Lower lobe of right lung (tissue), 2 donors: ENCODE results near the gene PALM3. TPM values are rescaled to one million over a fixed set of nuclear protein-coding genes. Genes with fewer than 3 reads are reported as not detected.

Experiments used
- ATAC-seq, 2 donors: fragments of 200-7000 bp; cut with Tn5 transposase; one replicate each; pipeline ENCODE4 v1.9.1; 2020 to 2022; ENCODE audit warnings: mild to moderate bottlenecking in 2 of 2, moderate library complexity in 2 of 2
- DNase-seq: peaks from one replicate; pipeline ENCODE4 v3.0.0-alpha.2; 2020
- H3K27ac ChIP-seq: fragments of 200-600 bp; one replicate; pipeline ENCODE4 v1.8.0; 2022
- H3K27me3 ChIP-seq: fragments of 200-600 bp; one replicate; pipeline ENCODE4 v1.8.0; 2022; ENCODE audit warnings: low read depth
- H3K36me3 ChIP-seq: fragments of 200-600 bp; one replicate; pipeline ENCODE4 v1.8.0; 2022; ENCODE audit warnings: mild to moderate bottlenecking
- H3K4me1 ChIP-seq: fragments of 200-600 bp; one replicate; pipeline ENCODE4 v1.8.0; 2022
- H3K4me3 ChIP-seq: fragments of 200-600 bp; one replicate; pipeline ENCODE4 v1.8.0; 2022; ENCODE audit warnings: mild to moderate bottlenecking
- H3K9me3 ChIP-seq: fragments of 200-600 bp; one replicate; pipeline ENCODE4 v1.8.0; 2022
- CTCF ChIP-seq: fragments of 200-600 bp; IDR thresholded peaks from one replicate; pipeline ENCODE4 v1.8.0; 2022; ENCODE audit warnings: antibody characterized with exemption, mild to moderate bottlenecking
- intact Hi-C: fragments of 100-400 bp; cut with DNase I; formaldehyde crosslinking; loops from one replicate; pipeline ENCODE4 v1.11.0; 2022
- total RNA-seq: library from RNA; stranded (reverse); fragmentation: NEBNext Ultra II Directional; extraction: Animal tissue kit (Norgen Biotek cat#: 25700); gene quantifications from one replicate; pipeline ENCODE4 v1.2.1, GENCODE V29; 2021
- donor health status: DM: no; HTN: yes; CAD: no; lungs with severe emphysema.

PALM3 gene
- total RNA-seq, 1 donor from 2014 or later: 7.7 TPM

- ATAC-seq: peak; percentile 38 to 61
- H3K9me3 ChIP-seq: no peaks in the 10 kb centered on the region
- TF ChIP-seq CTCF: no peak
- H3K4me3 ChIP-seq: peak overlapping the region; percentile 37
- peak overlapping the region; percentile 36 for H3K27ac ChIP-seq
- peaks cover 7% of the 10 kb centered on the region for H3K4me1 ChIP-seq
- intact Hi-C loops: no loop called here
- DNase-seq: no peak
- H3K36me3 ChIP-seq: no peaks in the 10 kb centered on the region
- peaks cover 27% of the 10 kb centered on the region for H3K27me3 ChIP-seq
These were observed 661 bp downstream of the PALM3 start for GRCh38 chr19:14061081-14061749.

GRCh38 chr19:14059652-14060155 is 2.2 kb downstream of the PALM3 start:
- H3K36me3 ChIP-seq: no peaks in the 10 kb centered on the region
- TF ChIP-seq CTCF: no peak
- H3K4me1 ChIP-seq: peaks cover 7% of the 10 kb centered on the region
- ATAC-seq: no peak
- no peak overlapping the region for H3K27ac ChIP-seq
- intact Hi-C loops: no loop called here
- no peak for DNase-seq
- peaks cover 27% of the 10 kb centered on the region for H3K27me3 ChIP-seq
- H3K4me3 ChIP-seq: no peak overlapping the region
- no peaks in the 10 kb centered on the region for H3K9me3 ChIP-seq

- intact Hi-C loops: no loop called here
- H3K27me3 ChIP-seq: peaks cover 27% of the 10 kb centered on the region
- H3K4me3 ChIP-seq: no peak overlapping the region
- no peak overlapping the region for H3K27ac ChIP-seq
- ATAC-seq: no peak
- no peaks in the 10 kb centered on the region for H3K9me3 ChIP-seq
- peaks cover 7% of the 10 kb centered on the region for H3K4me1 ChIP-seq
- TF ChIP-seq CTCF: peak; percentile 58
- no peak for DNase-seq
- H3K36me3 ChIP-seq: no peaks in the 10 kb centered on the region
These were observed 2.8 kb downstream of the PALM3 start for GRCh38 chr19:14059093-14059480.

GRCh38 chr19:14058182-14059092 is 3.4 kb downstream of the PALM3 start:
- Histone ChIP-seq H3K36me3 (no peaks in the 10 kb centered on the region), H3K4me3 (no peak overlapping the region), H3K4me1 (peaks cover 7% of the 10 kb centered on the region), H3K27me3 (peaks cover 27% of the 10 kb centered on the region), H3K9me3 (no peaks in the 10 kb centered on the region), H3K27ac (no peak overlapping the region)
- intact Hi-C loops: no loop called here
- TF ChIP-seq CTCF: no peak
- ATAC-seq (no peak), DNase-seq (no peak)

GRCh38 chr19:14056741-14057356 is 5.0 kb downstream of the PALM3 start:
- DNase-seq (no peak), ATAC-seq (no peak)
- intact Hi-C loops: no loop called here
- TF ChIP-seq CTCF: no peak
- Histone ChIP-seq H3K4me1 (peaks cover 7% of the 10 kb centered on the region), H3K9me3 (no peaks in the 10 kb centered on the region), H3K27me3 (peaks cover 25% of the 10 kb centered on the region), H3K27ac (no peak overlapping the region), H3K36me3 (peaks cover 7% of the 10 kb centered on the region), H3K4me3 (peak overlapping the region; percentile 30)
